Gastrocnemius medialis (tissue), 4 donors: ENCODE results near the gene RASAL2. TPM values are rescaled to one million over a fixed set of nuclear protein-coding genes. Genes with fewer than 3 reads are reported as not detected.

Experiments used
- ATAC-seq, 2 donors: fragments of 150-250 bp; one replicate each; pipeline ENCODE4 v1.9.1; 2016
- DNase-seq, 2 donors: peaks; one replicate each; pipeline ENCODE4 v3.0.0-alpha.2; 2019
- H3K27ac ChIP-seq, 4 donors: fragments of 200-600 bp; sonication (generic); 1 replicate in 1 of 4; 2 replicates in 3 of 4; pipeline ENCODE4 v1.5.1; 2016 to 2018; ENCODE audit warnings: mild to moderate bottlenecking in 2 of 4, moderate library complexity in 1 of 4
- H3K27me3 ChIP-seq, 3 donors: fragments of 200-600 bp; sonication (generic) in 2 of 3; 1 replicate in 1 of 3; 2 replicates in 2 of 3; pipeline versions ENCODE4 v1.5.1 to v1.6.0; 2016 to 2019; ENCODE audit warnings: mild to moderate bottlenecking in 1 of 3, moderate library complexity in 1 of 3
- H3K36me3 ChIP-seq, 2 donors: fragments of 200-600 bp; sonication (generic) in 1 of 2; one replicate each; pipeline ENCODE4 v1.5.1; 2017 to 2018
- H3K4me1 ChIP-seq, 2 donors: fragments of 200-600 bp; sonication (generic) in 1 of 2; one replicate each; pipeline ENCODE4 v1.5.1; 2016 to 2017; ENCODE audit warnings: mild to moderate bottlenecking in 2 of 2
- H3K4me3 ChIP-seq, 4 donors: fragments of 200-600 bp; sonication (generic) in 3 of 4; 1 replicate in 1 of 4; 2 replicates in 3 of 4; pipeline ENCODE4 v1.5.1; 2016 to 2019; ENCODE audit warnings: mild to moderate bottlenecking in 2 of 4
- H3K9me3 ChIP-seq, 3 donors: fragments of 200-600 bp; sonication (generic) in 2 of 3; 1 replicate in 1 of 3; 2 replicates in 2 of 3; pipeline ENCODE4 v1.5.1; 2016 to 2019
- POLR2A ChIP-seq, 2 donors: fragments of 450-650 bp; IDR thresholded peaks; one replicate each; pipeline ENCODE4 v1.6.1; 2017; ENCODE audit warnings: antibody characterized with exemption in 2 of 2, mild to moderate bottlenecking in 2 of 2, moderate library complexity in 2 of 2
- in situ Hi-C, 4 donors: fragments of 200-750 bp; cut with MboI; loops; one replicate each; pipeline versions ENCODE4 v1.15.0 to v1.8.0; 2017; ENCODE audit warnings: low sequenced_read_pairs in 4 of 4
- intact Hi-C: fragments of 100-400 bp; cut with DNase I; formaldehyde crosslinking; loops from one replicate; pipeline ENCODE4 v1.15.1; 2023; ENCODE audit warnings: low total_unique reads
- total RNA-seq, 4 donors: library from RNA; depleted of rRNA; stranded (reverse); fragments of >200 nt; gene quantifications; one replicate each; pipeline versions ENCODE4 v1.1.0 to v1.2.3, GENCODE V29; 2016
- TF ChIP-seq, protein P1 (sequence below), 5 experiments: fragments of 450-650 bp in 3 of 5; fragments of 200-600 bp in 2 of 5; sonication (generic) in 2 of 5; IDR thresholded peaks in 4 of 5; conservative IDR thresholded peaks in 1 of 5; 1 replicate in 4 of 5; 2 replicates in 1 of 5; pipeline ENCODE4 v1.5.1; 2016 to 2019; ENCODE audit warnings: antibody characterized with exemption in 5 of 5, mild to moderate bottlenecking in 3 of 5, moderate library complexity in 3 of 5

Gene RASAL2
- total RNA-seq, 4 donors from 2014 or later, result 7.6 to 13.4 (median 8.8) TPM

GRCh38 chr1:178452013-178452412 is 358.1 kb downstream of the RASAL2 start:
- no peaks in the 10 kb centered on the region for H3K9me3 ChIP-seq
- TF ChIP-seq, protein P1, sequence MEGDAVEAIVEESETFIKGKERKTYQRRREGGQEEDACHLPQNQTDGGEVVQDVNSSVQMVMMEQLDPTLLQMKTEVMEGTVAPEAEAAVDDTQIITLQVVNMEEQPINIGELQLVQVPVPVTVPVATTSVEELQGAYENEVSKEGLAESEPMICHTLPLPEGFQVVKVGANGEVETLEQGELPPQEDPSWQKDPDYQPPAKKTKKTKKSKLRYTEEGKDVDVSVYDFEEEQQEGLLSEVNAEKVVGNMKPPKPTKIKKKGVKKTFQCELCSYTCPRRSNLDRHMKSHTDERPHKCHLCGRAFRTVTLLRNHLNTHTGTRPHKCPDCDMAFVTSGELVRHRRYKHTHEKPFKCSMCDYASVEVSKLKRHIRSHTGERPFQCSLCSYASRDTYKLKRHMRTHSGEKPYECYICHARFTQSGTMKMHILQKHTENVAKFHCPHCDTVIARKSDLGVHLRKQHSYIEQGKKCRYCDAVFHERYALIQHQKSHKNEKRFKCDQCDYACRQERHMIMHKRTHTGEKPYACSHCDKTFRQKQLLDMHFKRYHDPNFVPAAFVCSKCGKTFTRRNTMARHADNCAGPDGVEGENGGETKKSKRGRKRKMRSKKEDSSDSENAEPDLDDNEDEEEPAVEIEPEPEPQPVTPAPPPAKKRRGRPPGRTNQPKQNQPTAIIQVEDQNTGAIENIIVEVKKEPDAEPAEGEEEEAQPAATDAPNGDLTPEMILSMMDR (IDR thresholded peaks at IDR 0.05 in 4 of 5, conservative IDR thresholded peaks at IDR 0.05 in 1 of 5), result no peak
- no peak for TF ChIP-seq POLR2A (IDR thresholded peaks at IDR 0.05)
- intact Hi-C loops, result no loop called here
- H3K4me1 ChIP-seq, result no peaks in the 10 kb centered on the region
- H3K27ac ChIP-seq, result no peak overlapping the region
- no peak overlapping the region for H3K4me3 ChIP-seq
- H3K27me3 ChIP-seq, result no peaks in the 10 kb centered on the region
- no peak for DNase-seq
- ATAC-seq, result no peak
- in situ Hi-C loops, result no loop called here
- H3K36me3 ChIP-seq, result peaks cover 0 to 22% of the 10 kb centered on the region in 2 donors

DNA sequence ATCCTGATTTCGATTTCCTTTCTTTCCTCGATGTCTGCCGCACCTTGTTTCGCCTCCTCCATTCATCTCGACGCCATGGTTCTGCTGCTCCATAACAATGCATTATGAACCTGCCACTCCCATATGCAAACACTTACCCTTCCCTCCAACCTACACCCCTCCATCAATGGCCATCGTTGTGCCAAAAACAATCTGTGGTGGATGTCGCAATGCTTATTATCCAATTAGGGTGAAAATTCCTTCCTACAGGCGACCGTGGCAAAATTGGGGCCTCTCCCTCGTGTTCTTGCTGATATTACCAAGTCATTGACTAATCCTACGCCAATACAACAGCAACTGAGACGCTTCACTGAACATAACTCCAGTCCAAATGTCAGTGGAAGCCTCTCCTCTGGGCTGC is 362.6 kb downstream of the RASAL2 start:
- Histone ChIP-seq H3K9me3 (no peaks in the 10 kb centered on the region), H3K27ac (no peak overlapping the region), H3K36me3 (peaks cover 0 to 37% of the 10 kb centered on the region in 2 donors), H3K4me3 (no peak overlapping the region), H3K27me3 (no peaks in the 10 kb centered on the region), H3K4me1 (no peaks in the 10 kb centered on the region)
- intact Hi-C loops, result no loop called here
- DNase-seq (no peak), ATAC-seq (no peak)
- in situ Hi-C loops, result no loop called here
- TF ChIP-seq, protein P1 (IDR thresholded peaks at IDR 0.05 in 4 of 5, conservative IDR thresholded peaks at IDR 0.05 in 1 of 5), result no peak

DNA sequence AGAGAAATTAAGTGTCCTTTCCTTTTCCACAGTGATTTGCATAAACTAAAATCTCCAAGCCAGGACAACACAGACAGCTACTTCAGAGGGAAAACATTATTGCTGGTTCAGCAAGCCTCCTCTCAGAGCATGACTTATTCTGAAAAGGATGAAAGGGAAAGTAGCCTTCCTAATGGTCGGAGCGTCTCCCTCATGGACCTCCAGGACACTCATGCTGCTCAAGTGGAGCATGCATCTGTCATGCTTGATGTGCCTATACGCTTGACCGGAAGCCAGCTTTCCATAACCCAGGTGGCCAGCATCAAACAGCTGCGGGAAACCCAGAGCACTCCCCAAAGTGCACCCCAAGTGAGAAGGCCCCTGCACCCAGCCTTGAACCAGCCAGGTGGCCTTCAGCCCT is 363.7 kb downstream of the RASAL2 start:
- Histone ChIP-seq H3K9me3 (no peaks in the 10 kb centered on the region), H3K27ac (no peak overlapping the region), H3K27me3 (no peaks in the 10 kb centered on the region), H3K4me3 (no peak overlapping the region), H3K4me1 (no peaks in the 10 kb centered on the region), H3K36me3 (peaks cover 0 to 29% of the 10 kb centered on the region in 2 donors)
- DNase-seq (no peak), ATAC-seq (no peak)
- in situ Hi-C loops (no loop called here), intact Hi-C loops (no loop called here)
- TF ChIP-seq, protein P1 (IDR thresholded peaks at IDR 0.05 in 4 of 5, conservative IDR thresholded peaks at IDR 0.05 in 1 of 5), result no peak
- TF ChIP-seq POLR2A (IDR thresholded peaks at IDR 0.05), result no peak

- intact Hi-C loops, result no loop called here
- no peak for ATAC-seq
Observed at GRCh38 chr1:178458203-178458602, 364.3 kb downstream of the RASAL2 start.

More at GRCh38 chr1:178458203-178458602, 364.3 kb downstream of the RASAL2 start:
- Histone ChIP-seq H3K4me3 (no peak overlapping the region), H3K27ac (no peak overlapping the region), H3K36me3 (peaks cover 0 to 29% of the 10 kb centered on the region in 2 donors), H3K27me3 (no peaks in the 10 kb centered on the region), H3K9me3 (no peaks in the 10 kb centered on the region), H3K4me1 (no peaks in the 10 kb centered on the region)
- in situ Hi-C loops, result no loop called here
- no peak for DNase-seq
- no peak for TF ChIP-seq POLR2A (IDR thresholded peaks at IDR 0.05)
- TF ChIP-seq, protein P1 (IDR thresholded peaks at IDR 0.05 in 4 of 5, conservative IDR thresholded peaks at IDR 0.05 in 1 of 5), result no peak
